ENCODE results near the gene SLC6A8. TPM values are rescaled to one million over a fixed set of nuclear protein-coding genes. Genes with fewer than 3 reads are reported as not detected.
A peak's percentile ranks its signal among the peaks of the same experiment; 100 is the strongest.

Gene SLC6A8
- total and polyA plus RNA-seq, 4 experiments from 2014 or later = 0.11 to 1.4 (median 0.53) TPM

DNA sequence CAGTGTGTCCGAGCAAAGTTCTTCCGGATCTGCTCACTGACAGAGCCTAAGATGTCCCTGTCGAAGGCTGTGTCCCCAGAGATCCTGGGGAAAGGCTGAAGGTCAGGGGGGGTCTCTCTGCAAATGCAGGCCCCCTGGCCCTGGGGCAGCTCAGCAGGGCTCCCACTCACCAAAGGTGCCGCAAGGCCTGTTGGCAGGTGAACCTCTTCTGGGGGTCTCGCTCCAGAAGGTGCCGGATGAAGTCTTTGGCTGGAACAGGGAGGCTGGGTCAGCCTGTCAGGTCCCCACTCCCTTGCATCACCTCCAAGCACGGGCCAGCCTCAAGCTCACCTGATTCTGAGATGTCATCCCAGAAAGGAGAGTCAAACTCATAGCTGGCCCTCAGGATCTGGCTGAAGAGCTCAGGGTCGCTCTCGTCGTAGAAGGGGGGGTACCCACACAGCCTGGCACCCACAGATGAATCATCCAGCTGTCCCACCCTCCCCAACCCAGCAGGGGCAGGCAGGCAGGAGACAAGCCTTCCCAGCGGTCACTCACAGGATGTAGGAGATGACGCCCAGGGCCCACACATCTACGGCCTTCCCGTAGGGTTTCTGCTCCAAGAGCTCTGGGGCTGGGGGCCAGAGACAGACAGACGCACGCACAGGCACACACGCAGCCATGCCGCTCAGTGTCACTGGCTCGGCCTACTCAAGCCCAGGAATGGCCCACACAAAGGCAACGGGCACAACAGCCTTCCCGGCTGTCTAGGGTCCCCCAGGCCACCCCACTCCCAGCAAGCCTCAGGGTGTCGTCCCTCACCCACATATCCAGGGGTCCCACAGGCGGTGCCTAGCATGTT is 16.8 kb upstream of the SLC6A8 start:
- H3K36me3 Mint-ChIP-seq = no peaks in the 10 kb centered on the region
- H3K4me1 Mint-ChIP-seq = peaks cover 3 to 17% (median 10%) of the 10 kb centered on the region in 4 donors
- H3K9me3 ChIP-seq (ENCODE audit: control insufficient read depth in 1 of 2, low read length in 2 of 2) = no peaks in the 10 kb centered on the region
- peaks cover 15 to 18% of the 10 kb centered on the region in 2 donors for H3K27me3 Mint-ChIP-seq
- ChIA-PET POLR2A (ENCODE audit: partially characterized antibody) (no interaction called here), CTCF (ENCODE audit: partially characterized antibody) (interaction anchor here (1.1 to 1.5 kb wide), 2 partner anchors 8 to 61 kb away, joined by 3 to 7 read pairs; no protein-coding TSS in a partner anchor)
- H3K4me3 ChIP-seq (ENCODE audit: low read length in 2 of 2) = no peak overlapping the region
- H3K27ac ChIP-seq (ENCODE audit: low read depth, low read length) = no peak overlapping the region
- no peak for DNase-seq
- no peaks in the 10 kb centered on the region for H3K27me3 ChIP-seq (ENCODE audit: insufficient read depth, low read length)
- H3K27ac Mint-ChIP-seq = no peak overlapping the region
- intact Hi-C loops (cut with micrococcal nuclease) = no loop called here
- H3K36me3 ChIP-seq (ENCODE audit: insufficient read depth, low read length) = no peaks in the 10 kb centered on the region
- peak overlapping the region in 1 of 8 donors; percentile 31 for H3K4me3 Mint-ChIP-seq
- no peaks in the 10 kb centered on the region for H3K9me3 Mint-ChIP-seq
- H3K4me1 ChIP-seq (ENCODE audit: insufficient read depth, low read length) = no peaks in the 10 kb centered on the region

- H3K4me1 Mint-ChIP-seq = peaks cover 3 to 17% (median 10%) of the 10 kb centered on the region in 4 donors
- ChIA-PET POLR2A (ENCODE audit: partially characterized antibody) (no interaction called here), CTCF (ENCODE audit: partially characterized antibody) (interaction anchor here (1.1 to 1.5 kb wide), 2 partner anchors 9 to 62 kb away, joined by 3 to 7 read pairs; no protein-coding TSS in a partner anchor)
- Histone ChIP-seq H3K9me3 (ENCODE audit: control insufficient read depth in 1 of 2, low read length in 2 of 2) (no peaks in the 10 kb centered on the region), H3K4me3 (ENCODE audit: low read length in 2 of 2) (no peak overlapping the region), H3K27me3 (ENCODE audit: insufficient read depth, low read length) (no peaks in the 10 kb centered on the region), H3K4me1 (ENCODE audit: insufficient read depth, low read length) (no peaks in the 10 kb centered on the region), H3K36me3 (ENCODE audit: insufficient read depth, low read length) (no peaks in the 10 kb centered on the region), H3K27ac (ENCODE audit: low read depth, low read length) (no peak overlapping the region)
- no peaks in the 10 kb centered on the region for H3K36me3 Mint-ChIP-seq
- DNase-seq = no peak
- H3K27me3 Mint-ChIP-seq = peaks cover 16 to 21% of the 10 kb centered on the region in 2 donors
- intact Hi-C loops (cut with micrococcal nuclease) = no loop called here
- H3K4me3 Mint-ChIP-seq = no peak overlapping the region
- no peaks in the 10 kb centered on the region for H3K9me3 Mint-ChIP-seq
- H3K27ac Mint-ChIP-seq = no peak overlapping the region
Measured at GRCh38 chrX:153671589-153672530, 15.9 kb upstream of the SLC6A8 start.

DNA sequence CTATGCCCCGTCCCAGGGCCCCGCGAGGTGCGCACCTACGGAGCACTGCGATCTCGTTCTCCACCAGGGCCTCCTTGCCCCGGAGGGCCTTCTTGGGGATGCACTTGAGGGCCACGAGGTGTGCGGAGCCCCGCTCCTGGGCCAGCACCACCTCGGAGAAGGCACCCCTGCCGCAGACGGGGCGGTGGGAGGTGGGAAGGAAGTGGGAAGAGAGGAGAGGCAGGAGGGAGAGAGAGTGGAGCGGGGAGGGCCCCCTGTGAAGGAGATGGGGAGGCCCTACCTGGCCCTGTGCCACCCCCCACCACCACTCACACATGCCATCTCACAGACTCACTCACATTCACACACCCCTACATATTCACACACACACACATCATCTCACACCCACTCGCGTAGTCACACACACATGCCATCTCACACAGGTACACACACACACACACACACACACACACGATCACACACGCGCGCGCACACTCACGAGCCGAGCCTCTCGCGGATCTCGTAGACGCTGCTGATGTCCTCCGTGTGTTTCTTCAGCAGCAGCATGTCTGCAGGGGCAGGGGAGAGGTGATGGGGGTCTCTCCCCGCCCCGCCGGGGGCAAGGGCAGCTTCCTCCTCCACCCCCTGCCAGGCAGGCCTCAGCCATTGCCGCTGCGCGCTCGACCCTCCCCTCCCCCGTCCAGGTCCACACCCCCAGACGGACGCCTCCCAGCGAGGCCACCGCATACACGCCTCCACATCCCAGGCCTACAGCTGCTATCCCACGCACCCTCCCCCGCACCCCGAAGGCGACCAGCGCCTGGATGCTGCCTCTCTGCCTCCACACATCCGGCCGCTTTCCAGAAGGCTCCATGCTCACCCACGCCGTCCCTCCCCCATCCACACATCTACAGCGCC is 14.9 kb upstream of the SLC6A8 start:
- CTCF ChIA-PET (ENCODE audit: partially characterized antibody) = no interaction called here
- H3K4me3 Mint-ChIP-seq = peak overlapping the region in 5 of 8 donors; percentile 29 to 54 (median 38)

DNA sequence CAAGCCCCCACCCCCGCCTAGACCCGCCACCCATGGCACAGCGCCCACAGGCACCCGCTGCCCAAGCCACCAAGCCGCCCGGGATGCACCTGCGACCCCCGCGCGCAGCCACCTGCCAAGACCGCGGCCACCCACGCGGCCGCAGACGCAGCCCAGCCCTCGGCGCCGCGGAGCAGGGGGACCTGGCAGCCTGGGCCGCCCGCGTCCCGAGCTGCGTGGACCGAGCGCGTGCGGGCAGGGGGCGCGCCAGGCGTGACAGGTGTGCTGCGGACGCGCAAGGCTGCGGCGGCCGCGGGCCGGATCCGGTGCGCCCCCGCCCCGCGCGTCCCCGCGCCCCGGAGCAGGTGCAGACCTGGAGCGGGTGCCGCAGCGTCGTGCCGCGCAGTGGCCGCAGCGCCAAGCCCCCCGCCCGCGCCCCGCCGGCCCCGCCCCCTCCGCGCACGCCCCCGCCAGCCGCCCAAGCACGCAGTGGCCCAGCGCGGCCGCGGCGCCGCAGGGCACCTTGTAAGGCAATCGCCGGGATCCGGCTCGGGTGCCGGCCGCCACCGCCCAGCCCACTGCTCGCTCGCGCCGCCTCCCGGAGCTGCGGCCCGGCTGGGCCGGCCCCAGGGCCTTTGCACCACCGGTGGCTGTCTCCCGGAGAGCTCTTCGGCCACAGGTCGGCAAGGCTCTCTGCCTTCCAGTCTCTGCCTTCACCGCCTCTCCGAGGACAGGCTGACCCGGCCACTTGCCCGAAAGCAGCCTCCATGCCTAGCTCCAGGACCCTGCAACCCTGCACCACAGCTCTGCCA is 14.1 kb upstream of the SLC6A8 start, which contains the start of gene PNCK:
PNCK (minus strand) TSS at position 386 of the 791 bp plus-strand sequence. CDS start 737 bp downstream, outside the sequence.
- DNase-seq = no peak
- H3K4me3 ChIP-seq (ENCODE audit: low read length in 2 of 2) = no peak within 1 kb of the TSS
- no peaks in the 10 kb centered on the region for H3K4me1 ChIP-seq (ENCODE audit: insufficient read depth, low read length)
- no peaks in the 10 kb centered on the region for H3K9me3 Mint-ChIP-seq
- CTCF ChIA-PET (ENCODE audit: partially characterized antibody) = no interaction called here
- POLR2A ChIA-PET (ENCODE audit: partially characterized antibody) = no interaction called here
- peak within 1 kb of the TSS in 7 of 8 donors; percentile 29 to 66 (median 39) for H3K4me3 Mint-ChIP-seq
- peaks cover 0 to 7% (median 2%) of the 10 kb centered on the region in 4 donors for H3K4me1 Mint-ChIP-seq
- intact Hi-C loops (cut with micrococcal nuclease) = no loop called here
- H3K27ac Mint-ChIP-seq = peak within 1 kb of the TSS in 1 of 7 donors; percentile 3
- no peaks in the 10 kb centered on the region for H3K9me3 ChIP-seq (ENCODE audit: control insufficient read depth in 1 of 2, low read length in 2 of 2)
- H3K27ac ChIP-seq (ENCODE audit: low read depth, low read length) = no peak within 1 kb of the TSS
- H3K36me3 Mint-ChIP-seq = no peaks in the 10 kb centered on the region
- H3K36me3 ChIP-seq (ENCODE audit: insufficient read depth, low read length) = no peaks in the 10 kb centered on the region
- H3K27me3 ChIP-seq (ENCODE audit: insufficient read depth, low read length) = no peaks in the 10 kb centered on the region
- peaks cover 14 to 16% of the 10 kb centered on the region in 2 donors for H3K27me3 Mint-ChIP-seq

More for the DNA sequence above, 14.9 kb upstream of the SLC6A8 start:
- Mint-ChIP-seq H3K36me3 (no peaks in the 10 kb centered on the region), H3K9me3 (no peaks in the 10 kb centered on the region), H3K4me1 (peaks cover 2 to 13% (median 6%) of the 10 kb centered on the region in 4 donors), H3K27me3 (peaks cover 16 to 18% of the 10 kb centered on the region in 2 donors), H3K27ac (no peak overlapping the region)
- Histone ChIP-seq H3K27me3 (ENCODE audit: insufficient read depth, low read length) (no peaks in the 10 kb centered on the region), H3K9me3 (ENCODE audit: control insufficient read depth in 1 of 2, low read length in 2 of 2) (no peaks in the 10 kb centered on the region), H3K4me3 (ENCODE audit: low read length in 2 of 2) (no peak overlapping the region), H3K36me3 (ENCODE audit: insufficient read depth, low read length) (no peaks in the 10 kb centered on the region), H3K4me1 (ENCODE audit: insufficient read depth, low read length) (no peaks in the 10 kb centered on the region), H3K27ac (ENCODE audit: low read depth, low read length) (no peak overlapping the region)
- no peak for DNase-seq
- POLR2A ChIA-PET (ENCODE audit: partially characterized antibody) = no interaction called here
- intact Hi-C loops (cut with micrococcal nuclease) = no loop called here

- Histone ChIP-seq H3K9me3 (ENCODE audit: control insufficient read depth in 1 of 2, low read length in 2 of 2) (no peaks in the 10 kb centered on the region), H3K27ac (ENCODE audit: low read depth, low read length) (no peak overlapping the region), H3K4me1 (ENCODE audit: insufficient read depth, low read length) (no peaks in the 10 kb centered on the region), H3K27me3 (ENCODE audit: insufficient read depth, low read length) (no peaks in the 10 kb centered on the region), H3K4me3 (ENCODE audit: low read length in 2 of 2) (no peak overlapping the region), H3K36me3 (ENCODE audit: insufficient read depth, low read length) (no peaks in the 10 kb centered on the region)
- Mint-ChIP-seq H3K27ac (peak overlapping the region in 1 of 7 donors; percentile 3), H3K36me3 (no peaks in the 10 kb centered on the region), H3K27me3 (peaks cover 14 to 16% of the 10 kb centered on the region in 2 donors), H3K9me3 (no peaks in the 10 kb centered on the region), H3K4me3 (peak overlapping the region in 4 of 8 donors; percentile 32 to 66 (median 43)), H3K4me1 (peaks cover 0 to 7% (median 2%) of the 10 kb centered on the region in 4 donors)
- intact Hi-C loops (cut with micrococcal nuclease) = no loop called here
- ChIA-PET POLR2A (ENCODE audit: partially characterized antibody) (no interaction called here), CTCF (ENCODE audit: partially characterized antibody) (no interaction called here)
- DNase-seq = no peak
Measured at GRCh38 chrX:153674219-153674851, 13.4 kb upstream of the SLC6A8 start.

- H3K9me3 ChIP-seq (ENCODE audit: control insufficient read depth in 1 of 2, low read length in 2 of 2) = no peaks in the 10 kb centered on the region
- Mint-ChIP-seq H3K9me3 (peaks cover 0 to 1% (median 0%) of the 10 kb centered on the region in 8 donors), H3K27ac (no peak overlapping the region), H3K27me3 (peaks cover under 1 to 2% of the 10 kb centered on the region in 2 donors), H3K36me3 (no peaks in the 10 kb centered on the region), H3K4me3 (no peak overlapping the region), H3K4me1 (no peaks in the 10 kb centered on the region)
- no peak overlapping the region for H3K4me3 ChIP-seq (ENCODE audit: low read length in 2 of 2)
- H3K4me1 ChIP-seq (ENCODE audit: insufficient read depth, low read length) = no peaks in the 10 kb centered on the region
- ChIA-PET POLR2A (ENCODE audit: partially characterized antibody) (no interaction called here), CTCF (ENCODE audit: partially characterized antibody) (no interaction called here)
- H3K27ac ChIP-seq (ENCODE audit: low read depth, low read length) = no peak overlapping the region
- H3K36me3 ChIP-seq (ENCODE audit: insufficient read depth, low read length) = no peaks in the 10 kb centered on the region
- H3K27me3 ChIP-seq (ENCODE audit: insufficient read depth, low read length) = no peaks in the 10 kb centered on the region
- intact Hi-C loops (cut with micrococcal nuclease) = no loop called here
- DNase-seq = no peak
Measured at GRCh38 chrX:153681175-153681574, 6.6 kb upstream of the SLC6A8 start.
